22Rv1 (cell line): Measurements from ENCODE around the gene TSSC4.

ENCODE experiments used
- H3K27ac ChIP-seq: fragments of 450-650 bp; 2 replicates; pipeline ENCODE4 v1.5.1; 2017
- ZFX ChIP-seq: fragments of 450-650 bp; IDR thresholded peaks from 2 replicates; pipeline ENCODE4 v1.6.1; 2017; ENCODE audit warnings: antibody characterized with exemption, borderline replicate concordance
- TF ChIP-seq, protein P1 (sequence below): fragments of 450-650 bp; IDR thresholded peaks from 2 replicates; pipeline ENCODE4 v1.5.1; 2017; ENCODE audit warnings: mild to moderate bottlenecking

TSSC4 gene

GRCh38 chr11:2448661-2449547 lies 48.4 kb downstream of the TSSC4 start:
- TF ChIP-seq, protein P1, sequence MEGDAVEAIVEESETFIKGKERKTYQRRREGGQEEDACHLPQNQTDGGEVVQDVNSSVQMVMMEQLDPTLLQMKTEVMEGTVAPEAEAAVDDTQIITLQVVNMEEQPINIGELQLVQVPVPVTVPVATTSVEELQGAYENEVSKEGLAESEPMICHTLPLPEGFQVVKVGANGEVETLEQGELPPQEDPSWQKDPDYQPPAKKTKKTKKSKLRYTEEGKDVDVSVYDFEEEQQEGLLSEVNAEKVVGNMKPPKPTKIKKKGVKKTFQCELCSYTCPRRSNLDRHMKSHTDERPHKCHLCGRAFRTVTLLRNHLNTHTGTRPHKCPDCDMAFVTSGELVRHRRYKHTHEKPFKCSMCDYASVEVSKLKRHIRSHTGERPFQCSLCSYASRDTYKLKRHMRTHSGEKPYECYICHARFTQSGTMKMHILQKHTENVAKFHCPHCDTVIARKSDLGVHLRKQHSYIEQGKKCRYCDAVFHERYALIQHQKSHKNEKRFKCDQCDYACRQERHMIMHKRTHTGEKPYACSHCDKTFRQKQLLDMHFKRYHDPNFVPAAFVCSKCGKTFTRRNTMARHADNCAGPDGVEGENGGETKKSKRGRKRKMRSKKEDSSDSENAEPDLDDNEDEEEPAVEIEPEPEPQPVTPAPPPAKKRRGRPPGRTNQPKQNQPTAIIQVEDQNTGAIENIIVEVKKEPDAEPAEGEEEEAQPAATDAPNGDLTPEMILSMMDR: no peak
- TF ChIP-seq ZFX: no peak
- no peak overlapping the region for H3K27ac ChIP-seq

GRCh38 chr11:2449548-2450320 lies 49.2 kb downstream of the TSSC4 start:
- H3K27ac ChIP-seq: no peak overlapping the region
- TF ChIP-seq, protein P1: no peak
- TF ChIP-seq ZFX: no peak

DNA sequence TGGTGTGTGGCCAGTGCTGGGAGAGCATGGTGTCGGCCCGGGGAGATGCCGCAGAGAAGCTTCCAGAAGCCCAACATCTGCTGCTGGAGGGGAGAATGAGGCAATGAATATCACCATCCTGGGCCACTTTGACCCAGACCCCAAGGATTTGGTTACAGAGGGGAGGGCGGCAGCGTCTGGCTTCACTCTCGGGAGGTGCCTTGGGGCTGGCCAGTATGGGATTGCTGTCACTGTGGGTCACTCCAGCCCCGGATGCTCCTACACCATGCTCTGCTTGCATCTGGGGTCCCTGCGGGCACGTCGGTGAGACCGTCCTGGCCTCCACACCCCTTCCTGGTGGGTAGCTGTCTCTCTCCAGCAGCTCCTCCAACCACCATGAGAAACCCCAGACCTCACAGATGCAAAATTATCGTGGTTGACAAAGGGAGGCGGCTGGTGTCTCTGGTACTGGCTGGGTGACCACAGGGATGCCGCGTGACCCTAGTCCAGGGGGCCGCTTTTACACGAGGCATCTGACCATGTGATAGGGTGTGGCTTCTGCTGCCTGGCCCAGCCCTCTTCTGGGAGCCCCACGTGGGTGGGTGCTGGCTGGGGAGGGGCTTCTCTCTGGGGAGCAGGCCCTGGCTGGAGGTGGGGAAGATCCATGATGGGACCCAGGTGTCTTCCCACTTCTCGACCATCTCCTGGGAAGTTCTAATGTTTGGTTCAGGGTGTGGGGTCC lies 49.9 kb downstream of the TSSC4 start:
- TF ChIP-seq, protein P1: no peak
- no peak for TF ChIP-seq ZFX
- no peak overlapping the region for H3K27ac ChIP-seq

DNA sequence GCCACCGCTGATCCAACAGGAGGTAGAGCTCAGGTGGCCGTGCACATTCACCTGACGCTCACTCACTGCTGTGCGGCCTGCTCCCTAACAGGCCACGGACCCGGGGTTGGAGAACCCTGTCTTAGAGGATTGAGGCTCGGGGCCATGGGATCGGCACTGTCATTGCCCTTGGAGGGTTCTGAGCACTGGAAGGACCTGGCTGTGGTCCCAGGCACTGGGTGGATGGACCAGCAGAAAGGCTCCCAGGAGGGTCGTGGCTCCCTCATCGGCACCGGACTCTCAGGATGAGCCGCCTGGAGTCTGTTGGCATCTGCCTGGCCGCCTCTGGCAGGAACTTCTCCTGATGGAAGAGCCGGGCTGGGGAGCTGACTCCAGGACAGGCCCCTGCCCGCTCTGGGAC lies 50.8 kb downstream of the TSSC4 start:
- TF ChIP-seq ZFX: no peak
- TF ChIP-seq, protein P1: no peak
- H3K27ac ChIP-seq: no peak overlapping the region

DNA sequence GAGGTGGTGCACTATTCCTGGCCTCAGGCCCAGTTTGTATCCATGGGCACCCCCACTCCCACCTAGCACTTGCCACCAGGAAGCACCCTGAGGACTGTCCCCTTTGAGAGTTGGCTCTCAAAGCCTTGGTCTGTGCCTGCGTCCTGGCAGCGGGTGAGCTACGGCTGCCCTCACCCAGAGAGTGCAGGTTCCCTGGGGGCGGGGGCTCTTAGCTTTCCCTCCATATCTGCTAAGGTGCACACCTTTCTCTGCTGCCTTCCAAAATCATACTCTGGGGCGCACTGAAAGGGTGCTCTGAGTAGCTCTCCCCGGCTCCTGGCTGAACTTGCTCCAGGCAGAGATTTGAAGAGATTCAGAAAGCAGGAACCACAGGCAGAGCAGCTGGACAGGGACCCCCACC lies 51.4 kb downstream of the TSSC4 start:
- TF ChIP-seq, protein P1: no peak
- no peak for TF ChIP-seq ZFX
- no peak overlapping the region for H3K27ac ChIP-seq

DNA sequence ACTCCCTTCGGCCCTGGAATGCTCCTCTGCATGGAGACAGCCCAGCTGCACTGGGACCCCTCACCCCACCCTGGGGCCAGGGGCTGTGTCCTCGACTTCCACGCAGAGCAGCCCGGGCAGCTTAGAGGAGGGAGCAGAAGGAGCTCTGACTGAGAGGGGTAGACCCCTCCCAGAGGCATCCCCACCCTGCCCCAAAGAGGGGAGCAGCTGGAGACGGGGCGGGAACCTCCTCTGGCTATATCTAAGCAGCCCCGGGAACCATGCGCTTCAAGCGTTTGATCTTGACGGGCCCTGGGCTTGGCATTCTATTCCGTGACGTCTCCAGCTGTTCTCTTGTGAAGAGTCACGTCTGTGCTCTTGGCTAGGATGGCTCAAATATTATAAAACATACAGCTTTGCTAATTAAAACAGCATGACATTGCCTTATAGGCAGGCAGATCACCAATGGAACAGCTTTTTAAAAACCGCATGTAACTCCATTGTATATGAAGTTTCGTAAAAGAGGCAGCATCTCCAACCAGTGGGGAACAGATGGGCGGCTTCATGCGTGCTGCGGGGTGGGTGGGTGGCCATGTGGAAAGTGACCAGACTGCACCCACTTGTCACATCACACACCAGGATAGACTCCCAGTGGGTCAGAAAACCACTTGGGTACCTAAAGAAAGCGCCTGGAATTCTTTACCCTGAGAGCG lies 51.9 kb downstream of the TSSC4 start:
- TF ChIP-seq, protein P1: no peak
- no peak for TF ChIP-seq ZFX
- H3K27ac ChIP-seq: no peak overlapping the region
